Astrocyte of the spinal cord (primary cell): ENCODE results near the gene PPIL4.

Experiments
- DNase-seq: peaks from one replicate; pipeline ENCODE4 v3.0.0; 2011; ENCODE audit warnings: low read depth, low spot score
- H3K4me3 ChIP-seq: 2 replicates; pipeline ENCODE4 v1.5.1; 2011; ENCODE audit warnings: low read depth, mild to moderate bottlenecking, low read length, moderate library complexity
- CTCF ChIP-seq: IDR thresholded peaks from 2 replicates; pipeline ENCODE4 v1.5.1; 2012; ENCODE audit warnings: low read depth, mild to moderate bottlenecking, low read length, inconsistent platforms
- in situ Hi-C: cut with HindIII; loops from 2 replicates; pipeline ENCODE4 v1.10.0; 2017; ENCODE audit warnings: low sequenced_read_pairs

PPIL4 gene

GRCh38 chr6:149560736-149561135 lies 14.9 kb upstream of the PPIL4 start:
- no peak overlapping the region for H3K4me3 ChIP-seq
- in situ Hi-C loops: no loop called here
- DNase-seq: no peak
- TF ChIP-seq CTCF: peak; percentile 57

- TF ChIP-seq CTCF: no peak
- DNase-seq: no peak
- no peak overlapping the region for H3K4me3 ChIP-seq
- in situ Hi-C loops: no loop called here
Measured at GRCh38 chr6:149559389-149559788, 13.5 kb upstream of the PPIL4 start.

- no peak for TF ChIP-seq CTCF
- no peak overlapping the region for H3K4me3 ChIP-seq
- DNase-seq: no peak
- in situ Hi-C loops: no loop called here
Measured at GRCh38 chr6:149558029-149558428, 12.2 kb upstream of the PPIL4 start.

GRCh38 chr6:149551920-149552319 lies 6.1 kb upstream of the PPIL4 start:
- no peak for TF ChIP-seq CTCF
- no peak for DNase-seq
- in situ Hi-C loops: no loop called here
- no peak overlapping the region for H3K4me3 ChIP-seq

GRCh38 chr6:149545258-149545753 lies 537 bp downstream of the PPIL4 start:
- peak; percentile 79 for DNase-seq
- H3K4me3 ChIP-seq: peak overlapping the region; percentile 98
- in situ Hi-C loops: no loop called here
- no peak for TF ChIP-seq CTCF

- TF ChIP-seq CTCF: no peak
- peak overlapping the region; percentile 98 for H3K4me3 ChIP-seq
- DNase-seq: no peak
- in situ Hi-C loops: no loop called here
Measured at GRCh38 chr6:149544646-149545257, 1.1 kb downstream of the PPIL4 start.
